ENCODE results near the gene LRRK1. TPM values are rescaled to one million over a fixed set of nuclear protein-coding genes. Genes with fewer than 3 reads are reported as not detected.

LRRK1 gene
- total RNA-seq, 2 donors from 2014 or later, result 18.6 to 20.3 TPM

DNA sequence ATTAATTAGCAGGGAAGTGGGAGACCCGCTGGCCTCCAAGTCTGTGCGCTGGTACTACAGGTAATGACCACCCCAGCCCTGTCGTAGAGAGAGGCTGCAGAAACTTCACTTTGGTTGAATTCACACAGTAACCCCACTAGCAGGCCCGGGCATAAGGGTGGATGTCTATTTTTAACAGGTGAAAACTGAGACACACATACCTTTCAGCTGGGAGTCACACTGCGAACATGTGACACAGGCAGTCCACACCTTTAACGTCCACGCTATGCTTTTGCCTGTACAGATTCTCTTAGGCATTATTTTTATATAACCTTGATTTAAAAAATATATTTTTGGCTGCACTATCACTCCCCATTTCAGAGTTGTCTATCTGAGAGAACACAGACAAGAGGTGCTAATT, 3.9 kb downstream of the LRRK1 start:
- no peak overlapping the region for H3K4me3 ChIP-seq
- DNase-seq (ENCODE audit: low spot score), result no peak
- H3K4me1 ChIP-seq (replicated peaks), result no peaks in the 10 kb centered on the region
- no peaks in the 10 kb centered on the region for H3K27me3 ChIP-seq (replicated peaks; ENCODE audit: insufficient read depth)
- H3K27ac ChIP-seq, result peak overlapping the region in 1 of 2 donors; percentile 19
- H3K9me3 ChIP-seq, result no peaks in the 10 kb centered on the region
- no peaks in the 10 kb centered on the region for H3K36me3 ChIP-seq
- TF ChIP-seq POLR2AphosphoS5 (IDR thresholded peaks at IDR 0.05) (no peak), POLR2A (IDR thresholded peaks at IDR 0.05) (no peak)
- TF ChIP-seq, protein P1, sequence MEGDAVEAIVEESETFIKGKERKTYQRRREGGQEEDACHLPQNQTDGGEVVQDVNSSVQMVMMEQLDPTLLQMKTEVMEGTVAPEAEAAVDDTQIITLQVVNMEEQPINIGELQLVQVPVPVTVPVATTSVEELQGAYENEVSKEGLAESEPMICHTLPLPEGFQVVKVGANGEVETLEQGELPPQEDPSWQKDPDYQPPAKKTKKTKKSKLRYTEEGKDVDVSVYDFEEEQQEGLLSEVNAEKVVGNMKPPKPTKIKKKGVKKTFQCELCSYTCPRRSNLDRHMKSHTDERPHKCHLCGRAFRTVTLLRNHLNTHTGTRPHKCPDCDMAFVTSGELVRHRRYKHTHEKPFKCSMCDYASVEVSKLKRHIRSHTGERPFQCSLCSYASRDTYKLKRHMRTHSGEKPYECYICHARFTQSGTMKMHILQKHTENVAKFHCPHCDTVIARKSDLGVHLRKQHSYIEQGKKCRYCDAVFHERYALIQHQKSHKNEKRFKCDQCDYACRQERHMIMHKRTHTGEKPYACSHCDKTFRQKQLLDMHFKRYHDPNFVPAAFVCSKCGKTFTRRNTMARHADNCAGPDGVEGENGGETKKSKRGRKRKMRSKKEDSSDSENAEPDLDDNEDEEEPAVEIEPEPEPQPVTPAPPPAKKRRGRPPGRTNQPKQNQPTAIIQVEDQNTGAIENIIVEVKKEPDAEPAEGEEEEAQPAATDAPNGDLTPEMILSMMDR (IDR thresholded peaks at IDR 0.05), result no peak
- intact Hi-C loops (cut with DNase I), result no loop called here
- 88% methylated on average over 7 of the region's 7 CpGs for WGBS

DNA sequence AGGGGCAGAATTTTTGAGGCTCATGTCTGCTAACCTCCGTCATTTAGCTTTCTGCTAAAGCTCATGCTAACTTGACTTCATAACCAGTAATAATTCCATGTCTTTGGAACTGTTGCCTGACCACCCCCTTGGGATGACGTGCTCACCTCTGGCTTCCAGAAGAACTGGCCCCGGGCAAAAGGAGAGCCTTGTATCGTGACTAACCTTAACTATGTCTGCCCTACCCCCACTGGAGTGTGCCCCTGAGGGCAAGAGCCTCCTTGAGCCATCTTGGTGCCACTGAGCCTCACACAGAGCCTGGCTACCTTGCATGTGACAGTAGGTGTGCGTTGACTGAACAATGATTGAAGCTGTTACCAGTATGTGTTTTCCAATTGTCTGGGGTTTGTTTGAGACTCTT, 4.7 kb downstream of the LRRK1 start:
- no peaks in the 10 kb centered on the region for H3K36me3 ChIP-seq
- H3K9me3 ChIP-seq, result no peaks in the 10 kb centered on the region
- DNase-seq (ENCODE audit: low spot score), result no peak
- H3K4me3 ChIP-seq, result no peak overlapping the region
- no peaks in the 10 kb centered on the region for H3K27me3 ChIP-seq (replicated peaks; ENCODE audit: insufficient read depth)
- no peak for TF ChIP-seq POLR2A (IDR thresholded peaks at IDR 0.05)
- no peak for TF ChIP-seq POLR2AphosphoS5 (IDR thresholded peaks at IDR 0.05)
- TF ChIP-seq, protein P1 (IDR thresholded peaks at IDR 0.05), result no peak
- no peaks in the 10 kb centered on the region for H3K4me1 ChIP-seq (replicated peaks)
- intact Hi-C loops (cut with DNase I), result no loop called here
- no peak overlapping the region for H3K27ac ChIP-seq
- 93% methylated on average over 5 of the region's 5 CpGs for WGBS

DNA sequence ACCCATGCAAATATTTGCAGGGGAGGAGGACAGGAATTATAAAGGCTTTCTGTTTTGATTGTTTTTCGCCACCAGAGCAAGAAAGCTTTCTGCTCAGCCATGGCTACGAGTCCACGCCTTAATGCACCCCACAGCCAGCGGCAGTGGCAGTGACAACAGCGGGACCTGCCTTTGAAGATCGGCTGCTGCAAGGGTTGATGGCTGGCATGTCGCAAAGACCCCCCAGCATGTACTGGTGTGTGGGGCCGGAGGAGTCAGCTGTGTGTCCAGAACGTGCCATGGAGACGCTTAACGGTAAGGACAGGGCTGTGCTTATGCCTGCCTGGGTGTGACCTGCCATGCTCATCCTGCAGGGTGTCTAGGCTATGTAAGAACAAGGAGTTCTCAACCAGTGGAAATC, 5.3 kb downstream of the LRRK1 start:
- DNase-seq (ENCODE audit: low spot score), result no peak
- no peaks in the 10 kb centered on the region for H3K36me3 ChIP-seq
- intact Hi-C loops (cut with DNase I), result no loop called here
- no peak overlapping the region for H3K4me3 ChIP-seq
- no peaks in the 10 kb centered on the region for H3K9me3 ChIP-seq
- H3K27me3 ChIP-seq (replicated peaks; ENCODE audit: insufficient read depth), result no peaks in the 10 kb centered on the region
- WGBS, result 85% methylated on average over 11 of the region's 11 CpGs
- H3K4me1 ChIP-seq (replicated peaks), result no peaks in the 10 kb centered on the region
- TF ChIP-seq, protein P1 (IDR thresholded peaks at IDR 0.05), result no peak
- no peak for TF ChIP-seq POLR2A (IDR thresholded peaks at IDR 0.05)
- no peak for TF ChIP-seq POLR2AphosphoS5 (IDR thresholded peaks at IDR 0.05)
- H3K27ac ChIP-seq, result no peak overlapping the region

DNA sequence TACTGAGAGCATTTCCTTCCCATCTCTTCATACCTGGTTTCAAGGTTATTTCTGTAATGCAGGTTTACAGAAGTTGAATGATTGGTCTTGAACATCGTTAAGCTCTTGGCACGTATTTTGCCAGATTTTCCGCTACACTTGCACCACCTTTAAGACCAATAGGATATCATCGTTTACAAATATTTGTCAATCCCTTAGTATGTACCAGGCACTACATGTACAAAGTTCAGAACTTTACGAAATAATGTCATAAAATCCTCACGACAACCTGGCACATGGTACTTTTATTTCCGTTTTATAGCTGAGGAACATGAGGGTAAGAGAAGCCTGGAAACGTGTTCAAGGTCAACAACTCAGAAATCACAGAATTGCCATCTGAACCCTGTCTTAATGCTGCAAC, 6.3 kb downstream of the LRRK1 start:
- 87% methylated on average over 8 of the region's 8 CpGs for WGBS
- TF ChIP-seq POLR2A (IDR thresholded peaks at IDR 0.05) (no peak), POLR2AphosphoS5 (IDR thresholded peaks at IDR 0.05) (no peak)
- TF ChIP-seq, protein P1 (IDR thresholded peaks at IDR 0.05), result no peak
- no peaks in the 10 kb centered on the region for H3K9me3 ChIP-seq
- H3K27ac ChIP-seq, result no peak overlapping the region
- H3K27me3 ChIP-seq (replicated peaks; ENCODE audit: insufficient read depth), result no peaks in the 10 kb centered on the region
- no peaks in the 10 kb centered on the region for H3K4me1 ChIP-seq (replicated peaks)
- no peak for DNase-seq (ENCODE audit: low spot score)
- H3K36me3 ChIP-seq, result no peaks in the 10 kb centered on the region
- no peak overlapping the region for H3K4me3 ChIP-seq
- intact Hi-C loops (cut with DNase I), result no loop called here

DNA sequence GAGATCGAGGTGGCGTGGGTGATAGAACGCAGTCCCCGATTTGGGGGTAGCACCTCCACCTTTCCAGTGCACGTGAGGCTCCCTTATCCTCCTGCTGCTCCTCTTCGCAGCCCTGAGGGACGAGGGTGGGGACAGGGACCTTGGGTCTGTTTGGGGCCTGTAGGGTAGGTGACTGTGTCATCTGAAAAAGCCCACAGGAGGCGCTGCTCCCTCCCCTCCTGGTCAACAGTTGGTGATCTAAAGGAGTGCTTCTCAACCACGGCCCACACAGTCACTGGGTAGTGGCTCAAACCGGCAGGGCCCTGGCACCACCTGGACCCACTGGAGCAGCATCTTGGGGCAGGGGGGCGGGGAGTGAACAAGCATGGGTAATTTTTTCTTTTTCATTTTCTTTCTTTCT, 7.1 kb downstream of the LRRK1 start:
- no peak for DNase-seq (ENCODE audit: low spot score)
- no peak overlapping the region for H3K27ac ChIP-seq
- H3K27me3 ChIP-seq (replicated peaks; ENCODE audit: insufficient read depth), result no peaks in the 10 kb centered on the region
- TF ChIP-seq, protein P1 (IDR thresholded peaks at IDR 0.05), result no peak
- no peak for TF ChIP-seq POLR2A (IDR thresholded peaks at IDR 0.05)
- TF ChIP-seq POLR2AphosphoS5 (IDR thresholded peaks at IDR 0.05), result no peak
- no peaks in the 10 kb centered on the region for H3K36me3 ChIP-seq
- WGBS, result 95% methylated on average over 11 of the region's 11 CpGs
- H3K9me3 ChIP-seq, result no peaks in the 10 kb centered on the region
- no peak overlapping the region for H3K4me3 ChIP-seq
- intact Hi-C loops (cut with DNase I), result no loop called here
- H3K4me1 ChIP-seq (replicated peaks), result no peaks in the 10 kb centered on the region

Data from prostate gland (tissue), 2 donors.